RWPE2 (cell line): ENCODE results near the gene MINDY2.

ENCODE experiments used
- ATAC-seq: fragments of 200-7000 bp; cut with Tn5 transposase; 3 replicates; pipeline ENCODE4 v1.9.1; 2021; ENCODE audit warnings: low read depth
- DNase-seq: peaks from one replicate; pipeline ENCODE4 v3.0.0-alpha.2; 2020; ENCODE audit warnings: low spot score
- H3K27ac ChIP-seq: fragments of 450-650 bp; 2 replicates; pipeline ENCODE4 v1.5.1; 2017; ENCODE audit warnings: mild to moderate bottlenecking; ENCODE audit not compliant: poor library complexity, severe bottlenecking
- H3K27me3 ChIP-seq: fragments of 250-450 bp; sonication (Bioruptor Pico); 2 replicates; pipeline ENCODE4 v1.5.1; 2021; ENCODE audit warnings: mild to moderate bottlenecking, moderate library complexity; ENCODE audit not compliant: insufficient read depth, poor library complexity, severe bottlenecking
- H3K36me3 ChIP-seq: fragments of 250-450 bp; sonication (Bioruptor Pico); 2 replicates; pipeline ENCODE4 v1.5.1; 2020; ENCODE audit warnings: low read depth, mild to moderate bottlenecking, moderate library complexity
- H3K4me1 ChIP-seq: fragments of 250-450 bp; sonication (Bioruptor Pico); 2 replicates; pipeline ENCODE4 v1.5.1; 2021; ENCODE audit warnings: mild to moderate bottlenecking, moderate library complexity; ENCODE audit not compliant: insufficient read depth, poor library complexity, severe bottlenecking
- H3K4me3 ChIP-seq: fragments of 250-450 bp; sonication (Bioruptor Pico); 2 replicates; pipeline ENCODE4 v1.5.1; 2021; ENCODE audit warnings: mild to moderate bottlenecking, moderate library complexity; ENCODE audit not compliant: severe bottlenecking
- H3K9me3 ChIP-seq: fragments of 250-450 bp; sonication (Bioruptor Pico); 2 replicates; pipeline ENCODE4 v1.5.1; 2021; ENCODE audit warnings: mild to moderate bottlenecking, moderate library complexity; ENCODE audit not compliant: severe bottlenecking
- TF ChIP-seq, protein P1 (sequence below): fragments of 450-650 bp; IDR thresholded peaks from one replicate; pipeline ENCODE4 v1.5.1; 2017; ENCODE audit warnings: mild to moderate bottlenecking, moderate library complexity; ENCODE audit not compliant: poor library complexity, severe bottlenecking

MINDY2 gene

DNA sequence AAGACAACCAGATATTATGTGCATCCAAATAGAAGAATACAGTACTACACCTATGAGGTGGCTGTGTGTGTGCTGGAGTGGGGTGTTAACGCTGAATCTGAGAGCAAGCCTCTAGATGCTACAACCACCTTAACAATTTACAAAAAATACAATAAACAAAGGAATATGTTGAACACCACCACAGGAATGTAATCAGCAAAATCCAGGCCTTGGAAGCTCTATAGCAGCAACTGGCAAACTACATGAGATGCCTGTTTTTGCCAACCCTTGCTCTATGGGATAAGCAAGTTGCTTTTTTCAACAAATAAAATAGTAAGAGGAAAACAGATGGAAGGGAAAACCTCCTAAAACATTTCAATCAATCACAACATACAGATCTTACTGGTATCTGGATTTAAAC, 138.5 kb downstream of the MINDY2 start:
- no peaks in the 10 kb centered on the region for H3K9me3 ChIP-seq
- TF ChIP-seq, protein P1, sequence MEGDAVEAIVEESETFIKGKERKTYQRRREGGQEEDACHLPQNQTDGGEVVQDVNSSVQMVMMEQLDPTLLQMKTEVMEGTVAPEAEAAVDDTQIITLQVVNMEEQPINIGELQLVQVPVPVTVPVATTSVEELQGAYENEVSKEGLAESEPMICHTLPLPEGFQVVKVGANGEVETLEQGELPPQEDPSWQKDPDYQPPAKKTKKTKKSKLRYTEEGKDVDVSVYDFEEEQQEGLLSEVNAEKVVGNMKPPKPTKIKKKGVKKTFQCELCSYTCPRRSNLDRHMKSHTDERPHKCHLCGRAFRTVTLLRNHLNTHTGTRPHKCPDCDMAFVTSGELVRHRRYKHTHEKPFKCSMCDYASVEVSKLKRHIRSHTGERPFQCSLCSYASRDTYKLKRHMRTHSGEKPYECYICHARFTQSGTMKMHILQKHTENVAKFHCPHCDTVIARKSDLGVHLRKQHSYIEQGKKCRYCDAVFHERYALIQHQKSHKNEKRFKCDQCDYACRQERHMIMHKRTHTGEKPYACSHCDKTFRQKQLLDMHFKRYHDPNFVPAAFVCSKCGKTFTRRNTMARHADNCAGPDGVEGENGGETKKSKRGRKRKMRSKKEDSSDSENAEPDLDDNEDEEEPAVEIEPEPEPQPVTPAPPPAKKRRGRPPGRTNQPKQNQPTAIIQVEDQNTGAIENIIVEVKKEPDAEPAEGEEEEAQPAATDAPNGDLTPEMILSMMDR: no peak
- no peak for DNase-seq
- no peak for ATAC-seq
- H3K36me3 ChIP-seq: peaks cover 86% of the 10 kb centered on the region
- H3K27ac ChIP-seq: no peak overlapping the region
- H3K27me3 ChIP-seq: no peaks in the 10 kb centered on the region
- no peak overlapping the region for H3K4me3 ChIP-seq
- H3K4me1 ChIP-seq: no peaks in the 10 kb centered on the region

DNA sequence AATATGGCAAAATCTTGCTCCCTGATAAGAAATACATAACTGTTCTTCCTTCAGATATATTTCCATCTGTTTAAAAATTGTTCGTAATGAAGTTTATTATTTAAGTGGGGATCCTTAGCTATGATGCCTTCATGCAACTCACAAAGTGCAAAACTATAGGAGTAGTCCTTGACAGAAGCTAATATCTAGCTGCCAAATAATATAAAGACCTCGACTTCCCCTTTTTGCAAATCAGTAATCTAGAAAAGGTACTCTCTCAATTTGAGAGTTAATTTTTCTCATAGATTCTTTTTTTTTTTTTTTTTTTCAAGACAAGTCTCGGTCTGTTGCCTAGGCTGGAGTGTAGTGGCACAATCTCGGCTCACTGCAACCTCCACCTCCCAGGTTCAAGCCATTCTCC, 139.4 kb downstream of the MINDY2 start:
- no peaks in the 10 kb centered on the region for H3K9me3 ChIP-seq
- no peak overlapping the region for H3K27ac ChIP-seq
- no peaks in the 10 kb centered on the region for H3K4me1 ChIP-seq
- TF ChIP-seq, protein P1: no peak
- no peak for ATAC-seq
- peaks cover 85% of the 10 kb centered on the region for H3K36me3 ChIP-seq
- DNase-seq: no peak
- no peak overlapping the region for H3K4me3 ChIP-seq
- H3K27me3 ChIP-seq: no peaks in the 10 kb centered on the region
